Activated naive CD8-positive, alpha-beta T cell treated with anti-CD3 and anti-CD28 coated beads for 36 hours (primary cell): ENCODE data around the gene NSD1. TPM values are rescaled to one million over a fixed set of nuclear protein-coding genes. Genes with fewer than 3 reads are reported as not detected.
"Not testable (repeated sequence)": the region's sequence is repeated elsewhere in the genome, so short reads cannot be mapped to it uniquely, and the experiment has no call there.

ENCODE experiments used
- DNase-seq: peaks from one replicate; pipeline ENCODE4 v3.0.0; 2021
- H3K27ac Mint-ChIP-seq: one replicate; pipeline ENCODE4 v1.8.0; 2022; ENCODE audit warnings: mild to moderate bottlenecking, moderate library complexity, mixed read lengths
- H3K27me3 Mint-ChIP-seq: one replicate; pipeline ENCODE4 v1.8.0; 2022; ENCODE audit warnings: mild to moderate bottlenecking, mixed read lengths
- H3K36me3 Mint-ChIP-seq: one replicate; pipeline ENCODE4 v1.8.0; 2021; ENCODE audit warnings: mild to moderate bottlenecking, mixed read lengths
- H3K4me1 Mint-ChIP-seq: one replicate; pipeline ENCODE4 v1.8.0; 2021; ENCODE audit warnings: mixed read lengths
- H3K4me3 Mint-ChIP-seq: one replicate; pipeline ENCODE4 v1.8.0; 2022; ENCODE audit warnings: mild to moderate bottlenecking, moderate library complexity, mixed read lengths
- H3K9me3 Mint-ChIP-seq: one replicate; pipeline ENCODE4 v1.8.0; 2022; ENCODE audit warnings: mixed read lengths
- total RNA-seq, 2 experiments: library from RNA; stranded (reverse); gene quantifications; one replicate each; pipeline ENCODE4 v1.2.3, GENCODE V29; 2021

The NSD1 gene
- total RNA-seq, 2 experiments from 2014 or later, result 64.0 to 66.4 TPM

- peaks cover 17% of the 10 kb centered on the region for H3K36me3 Mint-ChIP-seq
- H3K27ac Mint-ChIP-seq, result no peak overlapping the region
- H3K4me1 Mint-ChIP-seq, result peaks cover 9% of the 10 kb centered on the region
These were observed 197.6 kb downstream of the NSD1 start for GRCh38 chr5:177330991-177331842.

GRCh38 chr5:177332031-177332895 lies 198.7 kb downstream of the NSD1 start:
- no peaks in the 10 kb centered on the region for H3K9me3 Mint-ChIP-seq
- no peaks in the 10 kb centered on the region for H3K27me3 Mint-ChIP-seq
- no peak overlapping the region for H3K4me3 Mint-ChIP-seq
- peaks cover 19% of the 10 kb centered on the region for H3K36me3 Mint-ChIP-seq
- DNase-seq, result no peak
- peaks cover 9% of the 10 kb centered on the region for H3K4me1 Mint-ChIP-seq
- peak overlapping the region; percentile 56 for H3K27ac Mint-ChIP-seq

More at GRCh38 chr5:177330991-177331842, 197.6 kb downstream of the NSD1 start:
- Mint-ChIP-seq H3K4me3 (no peak overlapping the region), H3K9me3 (no peaks in the 10 kb centered on the region), H3K27me3 (no peaks in the 10 kb centered on the region)
- no peak for DNase-seq

- peaks cover 19% of the 10 kb centered on the region for H3K36me3 Mint-ChIP-seq
- H3K4me3 Mint-ChIP-seq, result no peak overlapping the region
- no peaks in the 10 kb centered on the region for H3K9me3 Mint-ChIP-seq
- peaks cover 4% of the 10 kb centered on the region for H3K4me1 Mint-ChIP-seq
- no peak overlapping the region for H3K27ac Mint-ChIP-seq
- no peaks in the 10 kb centered on the region for H3K27me3 Mint-ChIP-seq
- DNase-seq, result no peak
These were observed 199.3 kb downstream of the NSD1 start for GRCh38 chr5:177332896-177333260.

GRCh38 chr5:177333420-177334154 lies 200.0 kb downstream of the NSD1 start:
- no peak for DNase-seq
- Mint-ChIP-seq H3K27me3 (no peaks in the 10 kb centered on the region), H3K36me3 (peaks cover 19% of the 10 kb centered on the region), H3K4me3 (no peak overlapping the region), H3K9me3 (no peaks in the 10 kb centered on the region), H3K4me1 (peaks cover 2% of the 10 kb centered on the region), H3K27ac (no peak overlapping the region)

- DNase-seq, result no peak
- Mint-ChIP-seq H3K4me3 (no peak overlapping the region), H3K36me3 (peaks cover 19% of the 10 kb centered on the region), H3K4me1 (peaks cover 2% of the 10 kb centered on the region), H3K27me3 (no peaks in the 10 kb centered on the region), H3K9me3 (no peaks in the 10 kb centered on the region), H3K27ac (no peak overlapping the region)
These were observed 200.6 kb downstream of the NSD1 start for GRCh38 chr5:177334155-177334551.

GRCh38 chr5:177334781-177335700 lies 201.5 kb downstream of the NSD1 start:
- Mint-ChIP-seq H3K36me3 (peaks cover 27% of the 10 kb centered on the region), H3K9me3 (no peaks in the 10 kb centered on the region), H3K4me1 (peaks cover 2% of the 10 kb centered on the region), H3K27me3 (no peaks in the 10 kb centered on the region), H3K4me3 (no peak overlapping the region), H3K27ac (no peak overlapping the region)
- no peak for DNase-seq

- Mint-ChIP-seq H3K4me3 (no peak overlapping the region), H3K9me3 (no peaks in the 10 kb centered on the region), H3K27me3 (no peaks in the 10 kb centered on the region), H3K27ac (no peak overlapping the region), H3K4me1 (peaks cover 2% of the 10 kb centered on the region), H3K36me3 (peaks cover 29% of the 10 kb centered on the region)
- DNase-seq, result no peak
These were observed 202.1 kb downstream of the NSD1 start for GRCh38 chr5:177335701-177336065.

GRCh38 chr5:177336112-177336511 lies 202.5 kb downstream of the NSD1 start:
- H3K27ac Mint-ChIP-seq, result no peak overlapping the region
- H3K9me3 Mint-ChIP-seq, result no peaks in the 10 kb centered on the region
- no peaks in the 10 kb centered on the region for H3K27me3 Mint-ChIP-seq
- peak; percentile 46 for DNase-seq
- H3K36me3 Mint-ChIP-seq, result peaks cover 28% of the 10 kb centered on the region
- peaks cover 2% of the 10 kb centered on the region for H3K4me1 Mint-ChIP-seq
- no peak overlapping the region for H3K4me3 Mint-ChIP-seq

GRCh38 chr5:177336603-177337494 lies 203.3 kb downstream of the NSD1 start:
- no peaks in the 10 kb centered on the region for H3K9me3 Mint-ChIP-seq
- H3K4me3 Mint-ChIP-seq, result no peak overlapping the region
- no peaks in the 10 kb centered on the region for H3K27me3 Mint-ChIP-seq
- no peak overlapping the region for H3K27ac Mint-ChIP-seq
- peaks cover 35% of the 10 kb centered on the region for H3K36me3 Mint-ChIP-seq
- peaks cover 4% of the 10 kb centered on the region for H3K4me1 Mint-ChIP-seq
- no peak for DNase-seq

- Mint-ChIP-seq H3K27me3 (no peaks in the 10 kb centered on the region), H3K4me1 (peaks cover 6% of the 10 kb centered on the region), H3K4me3 (no peak overlapping the region), H3K27ac (no peak overlapping the region), H3K9me3 (no peaks in the 10 kb centered on the region), H3K36me3 (peaks cover 38% of the 10 kb centered on the region)
- DNase-seq, result no peak
These were observed 204.9 kb downstream of the NSD1 start for GRCh38 chr5:177338251-177339106.

- Mint-ChIP-seq H3K4me3 (no peak overlapping the region), H3K36me3 (peaks cover 34% of the 10 kb centered on the region), H3K9me3 (no peaks in the 10 kb centered on the region), H3K4me1 (peaks cover 9% of the 10 kb centered on the region), H3K27me3 (no peaks in the 10 kb centered on the region), H3K27ac (no peak overlapping the region)
- no peak for DNase-seq
These were observed 205.6 kb downstream of the NSD1 start for GRCh38 chr5:177339107-177339638.

- not testable (repeated sequence) for H3K4me3 Mint-ChIP-seq, H3K9me3 Mint-ChIP-seq
These were observed 209.4 kb downstream of the NSD1 start for GRCh38 chr5:177343000-177343399.

More at GRCh38 chr5:177343000-177343399, 209.4 kb downstream of the NSD1 start:
- Mint-ChIP-seq H3K4me1 (peaks cover 19% of the 10 kb centered on the region), H3K36me3 (peaks cover 25% of the 10 kb centered on the region)
- not testable (repeated sequence) for H3K27me3 Mint-ChIP-seq, DNase-seq, H3K27ac Mint-ChIP-seq
